CD4-positive, alpha-beta T cell (primary cell): Measurements from ENCODE around the gene LRRC38. TPM values are rescaled to one million over a fixed set of nuclear protein-coding genes. Genes with fewer than 3 reads are reported as not detected.
"Not testable (repeated sequence)": the region's sequence is repeated elsewhere in the genome, so short reads cannot be mapped to it uniquely, and the experiment has no call there.

Source experiments
- ATAC-seq: fragments of 200-7000 bp; cut with Tn5 transposase; one replicate; pipeline ENCODE4 v1.10.0; 2022; ENCODE audit warnings: mild to moderate bottlenecking; ENCODE audit not compliant: poor library complexity
- CTCF ChIA-PET: fragments of 350-600 bp; sonication (Branson Sonifier 250); formaldehyde crosslinking; loops from one replicate; lab custom pipeline; 2021; ENCODE audit warnings: antibody characterized with exemption, inconsistent platforms; lab: Charles Lee
- POLR2A ChIA-PET: fragments of 350-600 bp; sonication (Branson Sonifier 250); formaldehyde crosslinking; loops from one replicate; lab custom pipeline; 2021; ENCODE audit warnings: antibody characterized with exemption, inconsistent platforms; lab: Charles Lee
- DNase-seq, 14 experiments: peaks; one replicate each; pipeline ENCODE4 v3.0.0-alpha.2; 2013 to 2020; ENCODE audit warnings: mixed read lengths in 2 of 14
- H3K27ac ChIP-seq, 2 donors: one replicate each; pipeline versions ENCODE4 v1.5.1 to v1.7.0; 2013; ENCODE audit warnings: low read length in 2 of 2, low read depth in 1 of 2, mild to moderate bottlenecking in 1 of 2
- H3K27me3 ChIP-seq, 2 experiments: 1 replicate in 1 of 2; 2 replicates in 1 of 2; pipeline versions ENCODE4 v1.6.1 to v1.7.0; 2013; ENCODE audit warnings: low read length in 2 of 2, control low read depth in 1 of 2, mild to moderate bottlenecking in 1 of 2, moderate library complexity in 1 of 2; ENCODE audit not compliant: insufficient read depth in 2 of 2, control insufficient read depth in 1 of 2
- H3K36me3 ChIP-seq: one replicate; pipeline ENCODE4 v1.6.1; 2013; ENCODE audit warnings: low read length, control low read depth; ENCODE audit not compliant: insufficient read depth
- H3K4me1 ChIP-seq: one replicate; pipeline ENCODE4 v1.6.1; 2013; ENCODE audit warnings: low read length, control low read depth; ENCODE audit not compliant: insufficient read depth
- H3K4me3 ChIP-seq: one replicate; pipeline ENCODE4 v1.5.1; 2013; ENCODE audit warnings: mild to moderate bottlenecking, low read length, moderate library complexity
- H3K9me3 ChIP-seq, 2 experiments: 1 replicate in 1 of 2; 2 replicates in 1 of 2; pipeline versions ENCODE4 v1.6.1 to v1.7.0; 2013; ENCODE audit warnings: low read length in 2 of 2, mild to moderate bottlenecking in 2 of 2, control low read depth in 1 of 2, moderate library complexity in 1 of 2; ENCODE audit not compliant: control insufficient read depth in 1 of 2, insufficient read depth in 1 of 2
- H3K27ac Mint-ChIP-seq: one replicate; pipeline ENCODE4 v1.8.0; 2020; ENCODE audit warnings: mixed read lengths
- H3K27me3 Mint-ChIP-seq: one replicate; pipeline ENCODE4 v1.8.0; 2021; ENCODE audit warnings: mixed read lengths
- H3K36me3 Mint-ChIP-seq: one replicate; pipeline ENCODE4 v1.8.0; 2021; ENCODE audit warnings: low read depth, mixed read lengths
- H3K4me1 Mint-ChIP-seq: one replicate; pipeline ENCODE4 v1.8.0; 2021; ENCODE audit warnings: low read depth, mixed read lengths
- H3K4me3 Mint-ChIP-seq: one replicate; pipeline ENCODE4 v1.8.0; 2020; ENCODE audit warnings: mild to moderate bottlenecking, mixed read lengths
- H3K9me3 Mint-ChIP-seq: one replicate; pipeline ENCODE4 v1.8.0; 2020; ENCODE audit warnings: mixed read lengths
- intact Hi-C, 2 experiments: fragments of 100-400 bp; cut with DNase I in 1 of 2; cut with micrococcal nuclease in 1 of 2; formaldehyde crosslinking; loops; one replicate each; pipeline versions ENCODE4 v1.15.1 to v1.9.0; 2023 to 2025; cut with DNase I, micrococcal nuclease
- total RNA-seq, 174 experiments: library from RNA in 2 of 174; stranded (reverse) in 2 of 174; gene quantifications; one replicate each; pipeline ENCODE4 v1.2.3 and lab custom pipeline; 2021 to 2026
- TF ChIP-seq, protein P1 (sequence below): fragments of 200-600 bp; IDR thresholded peaks from one replicate; pipeline ENCODE4 v1.8.0; 2022; ENCODE audit warnings: antibody characterized with exemption, mild to moderate bottlenecking

Gene LRRC38
- total RNA-seq, 2 experiments from 2014 or later: not detected

DNA sequence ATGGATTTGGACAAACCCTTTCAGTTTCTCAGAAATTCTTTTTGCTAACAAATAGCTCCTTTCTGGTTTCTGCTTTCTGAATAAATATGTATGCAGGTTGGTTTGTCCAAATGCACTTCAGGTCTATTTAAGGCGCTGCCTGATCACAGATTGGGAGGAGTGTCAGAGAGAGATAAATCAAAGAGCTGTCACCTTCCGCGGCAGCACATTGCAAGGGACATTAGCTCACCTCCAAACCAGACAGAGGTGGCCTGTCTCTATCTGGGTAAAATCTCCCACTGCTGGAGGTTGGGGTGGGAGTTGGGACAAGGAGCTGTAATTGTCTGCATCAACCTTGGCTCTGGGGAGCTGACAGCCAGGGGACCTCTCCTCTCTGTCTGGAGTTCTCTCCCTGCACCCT lies 78.3 kb downstream of the LRRC38 start:
- Histone ChIP-seq H3K4me3 (no peak overlapping the region), H3K4me1 (no peaks in the 10 kb centered on the region), H3K27me3 (no peaks in the 10 kb centered on the region), H3K9me3 (peaks cover 0 to 11% of the 10 kb centered on the region in 2 experiments), H3K27ac (no peak overlapping the region), H3K36me3 (no peaks in the 10 kb centered on the region)
- Mint-ChIP-seq H3K27me3 (peaks cover 8% of the 10 kb centered on the region), H3K4me3 (no peak overlapping the region), H3K36me3 (no peaks in the 10 kb centered on the region), H3K4me1 (no peaks in the 10 kb centered on the region), H3K9me3 (no peaks in the 10 kb centered on the region), H3K27ac (no peak overlapping the region)
- intact Hi-C loops: no loop called here
- TF ChIP-seq, protein P1, sequence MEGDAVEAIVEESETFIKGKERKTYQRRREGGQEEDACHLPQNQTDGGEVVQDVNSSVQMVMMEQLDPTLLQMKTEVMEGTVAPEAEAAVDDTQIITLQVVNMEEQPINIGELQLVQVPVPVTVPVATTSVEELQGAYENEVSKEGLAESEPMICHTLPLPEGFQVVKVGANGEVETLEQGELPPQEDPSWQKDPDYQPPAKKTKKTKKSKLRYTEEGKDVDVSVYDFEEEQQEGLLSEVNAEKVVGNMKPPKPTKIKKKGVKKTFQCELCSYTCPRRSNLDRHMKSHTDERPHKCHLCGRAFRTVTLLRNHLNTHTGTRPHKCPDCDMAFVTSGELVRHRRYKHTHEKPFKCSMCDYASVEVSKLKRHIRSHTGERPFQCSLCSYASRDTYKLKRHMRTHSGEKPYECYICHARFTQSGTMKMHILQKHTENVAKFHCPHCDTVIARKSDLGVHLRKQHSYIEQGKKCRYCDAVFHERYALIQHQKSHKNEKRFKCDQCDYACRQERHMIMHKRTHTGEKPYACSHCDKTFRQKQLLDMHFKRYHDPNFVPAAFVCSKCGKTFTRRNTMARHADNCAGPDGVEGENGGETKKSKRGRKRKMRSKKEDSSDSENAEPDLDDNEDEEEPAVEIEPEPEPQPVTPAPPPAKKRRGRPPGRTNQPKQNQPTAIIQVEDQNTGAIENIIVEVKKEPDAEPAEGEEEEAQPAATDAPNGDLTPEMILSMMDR: no peak
- no peak for DNase-seq
- ATAC-seq: no peak
- ChIA-PET POLR2A (no interaction called here), CTCF (no interaction called here)

DNA sequence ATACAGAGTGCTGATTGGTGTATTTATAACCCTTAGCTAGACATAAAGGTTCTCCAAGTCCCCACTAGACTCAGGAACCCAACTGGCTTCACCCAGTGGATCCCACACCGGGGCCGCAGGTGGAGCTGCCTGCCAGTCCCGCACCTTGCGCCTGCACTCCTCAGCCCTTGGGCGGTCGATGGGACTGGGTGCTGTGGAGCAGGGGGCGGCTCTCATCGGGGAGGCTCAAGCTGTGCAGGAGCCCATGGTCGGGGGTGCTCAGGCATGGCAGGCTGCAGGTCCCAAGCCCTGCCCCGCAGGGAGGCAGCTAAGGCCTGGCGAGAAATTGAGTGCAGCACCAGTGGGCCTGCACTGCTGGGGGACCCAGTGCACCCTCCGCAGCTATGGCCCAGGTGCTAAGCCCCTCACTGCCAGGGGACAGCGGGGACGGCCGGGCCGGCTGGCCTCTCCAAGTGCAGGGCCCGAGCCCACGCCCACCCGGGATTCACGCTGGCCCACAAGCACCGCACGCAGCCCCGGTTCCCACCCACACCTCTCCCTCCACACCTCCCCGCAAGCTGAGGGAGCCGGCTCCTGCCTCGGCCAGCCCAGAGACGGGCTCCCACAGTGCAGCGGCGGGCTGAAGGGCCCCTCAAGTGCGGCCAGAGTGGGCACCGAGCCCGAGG lies 80.0 kb downstream of the LRRC38 start:
- POLR2A ChIA-PET: not testable (repeated sequence)

DNA sequence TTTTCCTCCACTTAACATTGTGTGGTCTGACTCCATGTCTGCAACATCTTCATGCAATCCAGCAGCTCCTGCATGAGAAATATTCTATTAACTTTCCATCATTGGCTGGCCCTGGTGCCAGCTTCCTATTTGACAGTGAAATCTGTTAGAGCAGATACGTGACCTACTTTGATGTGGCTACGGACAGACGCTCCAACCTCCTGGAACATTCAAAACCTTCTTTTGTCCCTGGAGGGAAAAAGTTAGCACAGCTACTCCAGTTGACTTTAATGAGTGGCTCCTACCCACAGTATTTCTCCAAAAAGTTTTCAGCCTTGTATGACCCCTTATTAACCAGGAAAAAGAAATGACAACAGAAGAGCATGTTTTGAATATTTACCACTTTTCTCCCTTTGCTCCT lies 81.6 kb downstream of the LRRC38 start:
- DNase-seq (no peak), ATAC-seq (no peak)
- H3K4me3 Mint-ChIP-seq: no peak overlapping the region
- POLR2A ChIA-PET: no interaction called here
- CTCF ChIA-PET: no interaction called here
- no peak overlapping the region for H3K27ac Mint-ChIP-seq
- H3K9me3 Mint-ChIP-seq: no peaks in the 10 kb centered on the region
- no peak overlapping the region for H3K4me3 ChIP-seq
- H3K27ac ChIP-seq: no peak overlapping the region
- no peaks in the 10 kb centered on the region for H3K4me1 Mint-ChIP-seq
- peaks cover 17% of the 10 kb centered on the region for H3K27me3 Mint-ChIP-seq
- TF ChIP-seq, protein P1: no peak
- peaks cover 0 to 13% of the 10 kb centered on the region in 2 experiments for H3K9me3 ChIP-seq
- intact Hi-C loops: no loop called here
- no peaks in the 10 kb centered on the region for H3K27me3 ChIP-seq
- H3K36me3 ChIP-seq: no peaks in the 10 kb centered on the region
- no peaks in the 10 kb centered on the region for H3K4me1 ChIP-seq
- no peaks in the 10 kb centered on the region for H3K36me3 Mint-ChIP-seq

More for the DNA sequence above, 80.0 kb downstream of the LRRC38 start:
- H3K36me3 ChIP-seq, H3K4me1 ChIP-seq, H3K4me3 Mint-ChIP-seq, CTCF ChIA-PET, intact Hi-C loops, H3K4me1 Mint-ChIP-seq, H3K27ac ChIP-seq, H3K36me3 Mint-ChIP-seq, DNase-seq, H3K4me3 ChIP-seq, H3K9me3 Mint-ChIP-seq, ATAC-seq, H3K27ac Mint-ChIP-seq, H3K27me3 ChIP-seq: not testable (repeated sequence)
- peaks cover 17% of the 10 kb centered on the region for H3K27me3 Mint-ChIP-seq
- peaks cover 0 to 13% of the 10 kb centered on the region in 2 experiments for H3K9me3 ChIP-seq

DNA sequence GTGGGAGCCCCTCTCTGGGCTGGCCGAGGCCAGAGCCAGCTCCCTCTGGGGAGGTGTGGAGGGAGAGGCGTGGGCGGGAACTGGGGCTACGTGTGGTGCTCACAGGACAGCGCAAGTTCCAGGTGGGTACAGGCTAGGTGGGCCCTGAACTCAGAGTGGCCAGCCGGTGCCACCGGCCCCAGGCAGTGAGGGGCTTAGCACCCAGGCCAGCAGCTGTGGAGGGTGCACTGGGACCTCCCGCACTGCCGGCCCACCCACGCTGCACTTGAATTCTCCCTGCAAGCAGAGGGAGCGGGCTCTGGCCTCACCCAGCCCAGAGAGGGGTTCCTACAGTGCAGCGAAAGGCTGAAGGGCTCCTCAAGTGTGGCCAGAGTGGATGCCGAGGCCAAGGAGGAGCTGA lies 83.3 kb downstream of the LRRC38 start:
- TF ChIP-seq, protein P1: no peak
- POLR2A ChIA-PET: no interaction called here
- intact Hi-C loops: no loop called here
- Histone ChIP-seq H3K4me3 (no peak overlapping the region), H3K4me1 (no peaks in the 10 kb centered on the region), H3K9me3 (peaks cover 0 to 13% of the 10 kb centered on the region in 2 experiments), H3K27ac (no peak overlapping the region), H3K27me3 (no peaks in the 10 kb centered on the region), H3K36me3 (no peaks in the 10 kb centered on the region)
- Mint-ChIP-seq H3K36me3 (no peaks in the 10 kb centered on the region), H3K4me1 (no peaks in the 10 kb centered on the region), H3K27me3 (peaks cover 17% of the 10 kb centered on the region), H3K9me3 (no peaks in the 10 kb centered on the region), H3K27ac (no peak overlapping the region), H3K4me3 (no peak overlapping the region)
- CTCF ChIA-PET: interaction anchor here (0.6 kb wide), 1 partner anchor 41 kb away, joined by 3 read pairs; no protein-coding TSS in a partner anchor
- DNase-seq: no peak
- no peak for ATAC-seq
